K562 (cell line): Measurements from ENCODE around the gene TANC1. TPM values are rescaled to one million over a fixed set of nuclear protein-coding genes. Genes with fewer than 3 reads are reported as not detected.
A peak's percentile ranks its signal among the peaks of the same experiment; 100 is the strongest.

Experiments used
- ATAC-seq: fragments of 200-7000 bp; cut with Tn5 transposase; 3 replicates; pipeline ENCODE4 v1.9.1; 2020; ENCODE audit warnings: moderate library complexity
- BruUV-seq: library from RNA; stranded (reverse); fragments of 400-500 nt; replicated peaks from 2 replicates; lab custom pipeline; 2021; lab: Mats Ljungman, UMichigan
- CTCF ChIA-PET: fragments of 300-600 bp; formaldehyde crosslinking; extraction: SDS; loops from one replicate; lab custom pipeline; 2021; ENCODE audit warnings: low intra/inter-chr PET ratio; lab: Yijun Ruan, JAX
- POLR2A ChIA-PET: fragments of 300-600, 350-650 bp; sonication (Branson Sonifier 250); formaldehyde crosslinking; extraction: SDS; loops from one replicate; lab custom pipeline; 2021; ENCODE audit warnings: antibody characterized with exemption, inconsistent platforms; lab: Yijun Ruan, JAX
- DNase-seq, 4 experiments: peaks; one replicate each; pipeline versions ENCODE4 v3.0.0 to v3.0.0-alpha.2; 2011 to 2018; ENCODE audit warnings: low spot score in 3 of 4, mixed read lengths in 3 of 4; ENCODE audit errors: extremely low read depth in 1 of 4
- FAIRE-seq: peaks from 2 replicates; lab custom pipeline; 2011; peaks lifted over from hg19 to GRCh38; lab: Jason Lieb, UNC
- H2AFZ ChIP-seq: 2 replicates; pipeline ENCODE4 v1.6.0; 2011; ENCODE audit warnings: low read depth, low read length, control low read depth, inconsistent platforms
- H3K27ac ChIP-seq: fragments of 200-600 bp; 3 replicates; pipeline ENCODE4 v1.8.0; 2011; ENCODE audit warnings: low read depth, mild to moderate bottlenecking, control low read depth, inconsistent platforms, low read length, moderate library complexity, mixed read lengths; ENCODE audit errors: extremely low read depth
- H3K27me3 ChIP-seq, 2 experiments: fragments of 300-600 bp in 1 of 2; 2 replicates in 1 of 2; 3 replicates in 1 of 2; pipeline versions ENCODE4 v1.6.0 to v1.8.0; 2011; ENCODE audit warnings: inconsistent platforms in 2 of 2, low read length in 2 of 2, mild to moderate bottlenecking in 1 of 2, mixed read lengths in 1 of 2, moderate library complexity in 1 of 2; ENCODE audit not compliant: control insufficient read depth in 2 of 2, insufficient read depth in 2 of 2
- H3K36me3 ChIP-seq: fragments of 300-600 bp; 3 replicates; pipeline ENCODE4 v1.8.0; 2011; ENCODE audit warnings: mild to moderate bottlenecking, low read length, inconsistent platforms; ENCODE audit not compliant: control insufficient read depth, insufficient read depth
- H3K4me1 ChIP-seq, 2 experiments: fragments of 200-600 bp in 1 of 2; replicated peaks in 1 of 2; 2 replicates in 1 of 2; 3 replicates in 1 of 2; pipeline versions ENCODE4 v1.5.1 to v1.8.0; 2011; ENCODE audit warnings: inconsistent platforms in 2 of 2, low read length in 2 of 2, mild to moderate bottlenecking in 1 of 2, mixed read lengths in 1 of 2, moderate library complexity in 1 of 2; ENCODE audit not compliant: control insufficient read depth in 2 of 2, insufficient read depth in 2 of 2
- H3K4me2 ChIP-seq: 2 replicates; pipeline ENCODE4 v1.6.1; 2011; ENCODE audit warnings: low read length, control low read depth, inconsistent platforms, mixed read lengths; ENCODE audit not compliant: insufficient read depth
- H3K4me3 ChIP-seq: fragments of 200-600 bp; sonication (generic), shearing (Covaris generic); 2 replicates; pipeline ENCODE4 v1.5.1; 2016; ENCODE audit warnings: control low read depth, inconsistent platforms
- H3K79me2 ChIP-seq: fragments of 200-600 bp; 3 replicates; pipeline ENCODE4 v1.8.0; 2011; ENCODE audit warnings: low read length, inconsistent platforms; ENCODE audit not compliant: control insufficient read depth, insufficient read depth
- H3K9ac ChIP-seq, 2 experiments: 2 replicates each; pipeline versions ENCODE4 v1.6.0 to v1.6.1; 2011; ENCODE audit warnings: low read depth in 2 of 2, low read length in 2 of 2, control low read depth in 1 of 2, inconsistent platforms in 1 of 2, mild to moderate bottlenecking in 1 of 2, mixed read lengths in 1 of 2; ENCODE audit not compliant: insufficient read depth in 1 of 2
- H3K9me1 ChIP-seq: one replicate; pipeline ENCODE4 v1.6.0; 2011; ENCODE audit warnings: inconsistent platforms, mild to moderate bottlenecking, low read length, moderate library complexity; ENCODE audit not compliant: control insufficient read depth, insufficient read depth
- H3K9me3 ChIP-seq: replicated peaks from 2 replicates; pipeline ENCODE4 v1.5.1; 2011; ENCODE audit warnings: low read depth, low read length, inconsistent platforms; ENCODE audit not compliant: control insufficient read depth, insufficient read depth
- H4K20me1 ChIP-seq: replicated peaks from 2 replicates; pipeline ENCODE4 v1.6.1; 2011; ENCODE audit warnings: low read length, inconsistent platforms, mixed read lengths; ENCODE audit not compliant: control insufficient read depth, insufficient read depth
- EHMT2 ChIP-seq: fragments of 450-650 bp; IDR thresholded peaks from 2 replicates; pipeline ENCODE4 v1.6.1; 2018; ENCODE audit warnings: antibody characterized with exemption
- ETV1 ChIP-seq: fragments of 450-650 bp; conservative IDR thresholded peaks from 2 replicates; pipeline ENCODE4 v1.6.1; 2016; ENCODE audit warnings: missing genetic modification characterization, control low read depth, low read depth, missing compliant biosample characterization
- POLR3G ChIP-seq: IDR thresholded peaks from 2 replicates; pipeline ENCODE4 v1.6.1; 2011; ENCODE audit not compliant: insufficient read length, insufficient replicate concordance; ENCODE audit errors: extremely low read depth
- SMAD3 ChIP-seq: fragments of 450-650 bp; formaldehyde crosslinking; conservative IDR thresholded peaks from 2 replicates; pipeline ENCODE4 v1.4.0; 2020; ENCODE audit warnings: mild to moderate bottlenecking
- ZNF133 ChIP-seq: fragments of 250-450 bp; sonication (Bioruptor Pico); IDR thresholded peaks from 2 replicates; pipeline ENCODE4 v1.4.0; 2020; ENCODE audit warnings: mild to moderate bottlenecking
- WGBS: fragments of 100-300 bp; shearing (Covaris generic); methylation state at CpG from one replicate; pipeline ENCODE4 v1.1.6; 2016; ENCODE audit warnings: low coverage, mixed read lengths; ENCODE audit not compliant: insufficient coverage; ENCODE audit errors: missing lambda C conversion rate; 5-methylcytosine and 5-hydroxymethylcytosine counted together
- in situ Hi-C: fragments of 300-500 bp; cut with MboI; formaldehyde crosslinking; loops from 4 replicates; pipeline ENCODE4 v1.15.0; 2018; ENCODE audit warnings: inconsistent platforms, mixed read lengths
- intact Hi-C: fragments of 100-400 bp; cut with micrococcal nuclease; formaldehyde crosslinking; loops from 2 replicates; pipeline ENCODE4 v1.14.2; 2022
- polyA plus RNA-seq, 8 experiments: library from polyadenylated mRNA; depleted of rRNA in 4 of 8; stranded (reverse) in 5 of 8; unstranded in 3 of 8; fragments of >200 nt; fragmentation: Nextera tagmentation in 2 of 8; fragmentation: Illumina TruSeq in 1 of 8; extraction: Ambion mirVana in 2 of 8; extraction: Trizol in 1 of 8; gene quantifications; 2 replicates each; pipeline versions ENCODE4 v1.2.1 to v1.2.3, GENCODE V29; 2011 to 2014; ENCODE audit warnings: inconsistent platforms in 1 of 8, missing spikeins in 1 of 8
- total RNA-seq, 7 experiments: library from RNA; depleted of rRNA in 6 of 7; stranded (reverse); fragments of >200 nt in 6 of 7; fragmentation: Illumina TruSeq in 2 of 7; extraction: Trizol in 2 of 7; gene quantifications; 2 replicates each; pipeline versions ENCODE4 v1.2.1 to v1.2.3, GENCODE V29; 2011 to 2021; ENCODE audit warnings: low replicate concordance in 1 of 7
- TF ChIP-seq, protein P1 (sequence below), 2 experiments: fragments of 250-450 bp in 1 of 2; fragments of 450-650 bp in 1 of 2; sonication (Bioruptor Pico) in 1 of 2; IDR thresholded peaks; 2 replicates each; pipeline versions ENCODE4 v1.6.1 to v1.8.0; 2016 to 2021; ENCODE audit warnings: mild to moderate bottlenecking in 2 of 2, moderate library complexity in 2 of 2, missing compliant biosample characterization in 1 of 2, missing genetic modification characterization in 1 of 2

TANC1 gene
- total and polyA plus RNA-seq, 9 of the 15 experiments (the other 6 are each of a cell fraction or from before 2014, with no cell fraction given), result under 0.01 to 0.20 (median 0.07) TPM; not detected in 1

- POLR2A ChIA-PET, result interaction anchor here (0.6 to 1.2 kb wide), 2 partner anchors 11 to 20 kb away, joined by 3 read pairs; no protein-coding TSS in a partner anchor
- ATAC-seq, result peak; percentile 28
Observed at GRCh38 chr2:159064446-159065301, 96.2 kb downstream of the TANC1 start.

More at GRCh38 chr2:159064446-159065301, 96.2 kb downstream of the TANC1 start:
- FAIRE-seq, result no peak
- WGBS, result 18% methylated on average over 5 of the region's 5 CpGs
- H3K9me1 ChIP-seq, result no peaks in the 10 kb centered on the region
- in situ Hi-C loops (no loop called here), intact Hi-C loops (no loop called here)
- no peak overlapping the region for H3K4me3 ChIP-seq
- CTCF ChIA-PET, result no interaction called here
- peak overlapping the region; percentile 35; the same call in 1 of the 2 replicates for H2AFZ ChIP-seq
- TF ChIP-seq EHMT2 (peak; percentile 27; the same call in 1 of the 2 replicates), SMAD3 (CRISPR knock-in tag) (no peak), ETV1 (tag) (no peak), POLR3G (no peak), ZNF133 (CRISPR knock-in tag) (no peak)
- TF ChIP-seq, protein P1, sequence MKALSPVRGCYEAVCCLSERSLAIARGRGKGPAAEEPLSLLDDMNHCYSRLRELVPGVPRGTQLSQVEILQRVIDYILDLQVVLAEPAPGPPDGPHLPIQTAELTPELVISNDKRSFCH (CRISPR knock-in tag; IDR thresholded peaks at IDR 0.05), result no peak
- TF ChIP-seq, protein P1 (tag; IDR thresholded peaks at IDR 0.05), result 0 out of 2 replicates have a peak, but pooled peaks have one; percentile 35
- TF ChIP-seq, all 486 proteins: peak for 2
- Histone ChIP-seq H3K36me3 (no peaks in the 10 kb centered on the region), H3K4me1 (peaks cover under 1 to 1% of the 10 kb centered on the region in 2 experiments), H3K9ac (no peak overlapping the region), H3K79me2 (no peaks in the 10 kb centered on the region), H3K9me3 (no peaks in the 10 kb centered on the region), H4K20me1 (no peaks in the 10 kb centered on the region), H3K4me2 (no peak overlapping the region), H3K27me3 (peaks cover 2 to 6% of the 10 kb centered on the region in 2 experiments; a peak in 2 of 5 replicates), H3K27ac (no peak overlapping the region)
- DNase-seq, result no peak
- no TSS peak for BruUV-seq
